Progenitor cell of endocrine pancreas (in vitro differentiated cells): ENCODE measurements around the gene F2RL1. TPM values are rescaled to one million over a fixed set of nuclear protein-coding genes. Genes with fewer than 3 reads are reported as not detected.

ENCODE experiments used
- DNase-seq: peaks from one replicate; pipeline ENCODE4 v3.0.0; 2021; ENCODE audit warnings: low spot score; ENCODE audit not compliant: unreplicated experiment
- H3K27ac Mint-ChIP-seq: 2 replicates; pipeline ENCODE4 v1.8.0; 2021; ENCODE audit warnings: mild to moderate bottlenecking, moderate library complexity, mixed read lengths
- H3K27me3 Mint-ChIP-seq: 2 replicates; pipeline ENCODE4 v1.8.0; 2021; ENCODE audit warnings: mixed read lengths
- H3K36me3 Mint-ChIP-seq: 2 replicates; pipeline ENCODE4 v1.8.0; 2022; ENCODE audit warnings: mixed read lengths; ENCODE audit not compliant: insufficient read depth
- H3K4me1 Mint-ChIP-seq: 2 replicates; pipeline ENCODE4 v1.8.0; 2021; ENCODE audit warnings: low read depth, mixed read lengths
- H3K4me3 Mint-ChIP-seq: 2 replicates; pipeline ENCODE4 v1.8.0; 2021; ENCODE audit warnings: low read depth, mild to moderate bottlenecking, moderate library complexity, mixed read lengths
- H3K9me3 Mint-ChIP-seq: 2 replicates; pipeline ENCODE4 v1.8.0; 2021; ENCODE audit warnings: low read depth, mixed read lengths
- total RNA-seq: library from RNA; stranded (reverse); gene quantifications from 2 replicates; pipeline ENCODE4 v1.2.1, GENCODE V29; 2021
- TF ChIP-seq, protein P1 (sequence below): fragments of 200-600 bp; sonication (generic); IDR thresholded peaks from one replicate; pipeline ENCODE4 v1.5.0; 2021; ENCODE audit warnings: antibody characterized with exemption, mild to moderate bottlenecking; ENCODE audit not compliant: unreplicated experiment

Gene F2RL1
- total RNA-seq, 1 donor from 2014 or later, result 6.5 TPM

DNA sequence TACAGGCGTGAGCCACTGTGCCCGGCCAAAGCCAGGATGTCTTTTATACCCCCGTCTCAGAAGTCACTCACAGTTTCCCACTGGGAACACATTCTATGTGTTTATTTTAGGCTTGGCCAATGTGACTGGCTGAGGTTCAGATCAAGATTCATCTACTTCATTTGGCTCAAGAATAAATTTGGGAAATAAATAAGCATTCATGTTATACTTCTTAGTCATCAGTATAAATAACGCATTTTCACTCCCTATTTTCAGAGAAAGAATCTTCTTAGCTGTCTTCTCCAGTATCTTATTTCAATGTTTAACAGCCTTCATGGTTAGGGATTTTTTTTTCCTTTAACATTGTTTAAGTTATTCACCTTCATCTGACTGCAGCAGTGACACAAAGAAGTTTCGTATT is 42.8 kb downstream of the F2RL1 start:
- TF ChIP-seq, protein P1, sequence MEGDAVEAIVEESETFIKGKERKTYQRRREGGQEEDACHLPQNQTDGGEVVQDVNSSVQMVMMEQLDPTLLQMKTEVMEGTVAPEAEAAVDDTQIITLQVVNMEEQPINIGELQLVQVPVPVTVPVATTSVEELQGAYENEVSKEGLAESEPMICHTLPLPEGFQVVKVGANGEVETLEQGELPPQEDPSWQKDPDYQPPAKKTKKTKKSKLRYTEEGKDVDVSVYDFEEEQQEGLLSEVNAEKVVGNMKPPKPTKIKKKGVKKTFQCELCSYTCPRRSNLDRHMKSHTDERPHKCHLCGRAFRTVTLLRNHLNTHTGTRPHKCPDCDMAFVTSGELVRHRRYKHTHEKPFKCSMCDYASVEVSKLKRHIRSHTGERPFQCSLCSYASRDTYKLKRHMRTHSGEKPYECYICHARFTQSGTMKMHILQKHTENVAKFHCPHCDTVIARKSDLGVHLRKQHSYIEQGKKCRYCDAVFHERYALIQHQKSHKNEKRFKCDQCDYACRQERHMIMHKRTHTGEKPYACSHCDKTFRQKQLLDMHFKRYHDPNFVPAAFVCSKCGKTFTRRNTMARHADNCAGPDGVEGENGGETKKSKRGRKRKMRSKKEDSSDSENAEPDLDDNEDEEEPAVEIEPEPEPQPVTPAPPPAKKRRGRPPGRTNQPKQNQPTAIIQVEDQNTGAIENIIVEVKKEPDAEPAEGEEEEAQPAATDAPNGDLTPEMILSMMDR, result no peak
- Mint-ChIP-seq H3K27ac (no peak overlapping the region), H3K4me1 (peaks cover 6% of the 10 kb centered on the region), H3K36me3 (no peaks in the 10 kb centered on the region), H3K27me3 (no peaks in the 10 kb centered on the region), H3K4me3 (no peak overlapping the region), H3K9me3 (no peaks in the 10 kb centered on the region)
- DNase-seq, result no peak

DNA sequence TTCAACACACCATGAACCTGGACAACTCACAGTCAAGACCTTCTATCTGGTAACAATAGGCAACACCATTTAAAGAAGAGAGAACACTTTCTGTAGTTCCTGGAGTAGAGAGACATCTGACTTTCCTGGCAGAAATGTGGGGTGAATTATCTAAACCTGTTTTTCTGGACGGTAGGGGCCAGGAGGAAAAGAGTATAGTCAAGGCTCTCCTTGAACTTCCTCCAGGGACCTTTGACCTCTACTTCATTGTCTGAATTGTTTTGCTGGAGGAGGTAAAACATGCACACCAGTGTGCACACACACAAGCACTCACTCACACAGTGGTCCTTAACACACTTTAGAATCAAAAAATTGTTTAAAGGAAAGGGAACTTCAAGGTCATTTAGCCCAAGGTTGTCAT is 44.2 kb downstream of the F2RL1 start:
- peak overlapping the region; percentile 9 for H3K27ac Mint-ChIP-seq
- H3K4me3 Mint-ChIP-seq, result no peak overlapping the region
- no peak for DNase-seq
- H3K4me1 Mint-ChIP-seq, result peaks cover 6% of the 10 kb centered on the region
- no peaks in the 10 kb centered on the region for H3K27me3 Mint-ChIP-seq
- H3K9me3 Mint-ChIP-seq, result no peaks in the 10 kb centered on the region
- TF ChIP-seq, protein P1, result no peak
- H3K36me3 Mint-ChIP-seq, result no peaks in the 10 kb centered on the region

DNA sequence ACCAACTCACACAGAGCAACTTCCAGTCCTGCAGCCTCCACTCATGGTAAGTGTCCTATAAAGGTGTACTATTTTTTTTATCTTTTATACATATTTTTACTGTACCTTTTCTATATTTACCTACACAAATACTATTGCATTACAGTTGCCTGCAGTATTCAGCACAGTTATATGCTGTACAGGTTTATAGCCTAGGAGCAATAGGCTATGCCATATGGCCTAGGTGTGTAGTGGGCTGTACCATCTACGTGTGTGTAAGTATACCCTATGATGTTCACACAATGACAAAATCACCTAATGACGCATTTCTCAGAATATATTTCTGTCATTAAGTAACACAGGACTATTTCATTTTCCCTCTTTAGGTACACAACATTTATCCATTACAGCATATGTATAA is 47.7 kb downstream of the F2RL1 start:
- peaks cover 7% of the 10 kb centered on the region for H3K4me1 Mint-ChIP-seq
- no peaks in the 10 kb centered on the region for H3K36me3 Mint-ChIP-seq
- H3K27me3 Mint-ChIP-seq, result no peaks in the 10 kb centered on the region
- DNase-seq, result no peak
- H3K9me3 Mint-ChIP-seq, result no peaks in the 10 kb centered on the region
- TF ChIP-seq, protein P1, result no peak
- H3K27ac Mint-ChIP-seq, result no peak overlapping the region
- no peak overlapping the region for H3K4me3 Mint-ChIP-seq

DNA sequence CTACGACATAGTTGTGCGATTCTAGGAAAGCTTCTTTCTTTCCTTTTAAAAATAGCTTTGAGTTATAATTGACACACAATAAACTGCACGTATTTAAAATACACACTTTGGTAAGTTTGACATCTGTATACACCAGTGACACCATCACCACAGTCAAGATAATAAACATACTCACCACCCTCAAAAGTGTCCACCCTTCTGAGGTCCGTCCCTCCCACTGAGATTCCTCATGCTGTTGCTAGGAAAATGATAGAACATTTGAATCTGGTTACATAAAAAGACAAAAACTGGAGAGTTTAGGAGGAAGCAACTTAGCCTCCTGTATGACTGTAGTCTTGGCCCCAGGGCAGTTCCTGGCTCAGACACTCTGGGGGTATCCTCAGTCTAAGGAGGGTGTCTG is 48.2 kb downstream of the F2RL1 start:
- H3K27me3 Mint-ChIP-seq, result no peaks in the 10 kb centered on the region
- peaks cover 6% of the 10 kb centered on the region for H3K4me1 Mint-ChIP-seq
- H3K27ac Mint-ChIP-seq, result no peak overlapping the region
- TF ChIP-seq, protein P1, result no peak
- no peak overlapping the region for H3K4me3 Mint-ChIP-seq
- H3K36me3 Mint-ChIP-seq, result no peaks in the 10 kb centered on the region
- DNase-seq, result no peak
- no peaks in the 10 kb centered on the region for H3K9me3 Mint-ChIP-seq

DNA sequence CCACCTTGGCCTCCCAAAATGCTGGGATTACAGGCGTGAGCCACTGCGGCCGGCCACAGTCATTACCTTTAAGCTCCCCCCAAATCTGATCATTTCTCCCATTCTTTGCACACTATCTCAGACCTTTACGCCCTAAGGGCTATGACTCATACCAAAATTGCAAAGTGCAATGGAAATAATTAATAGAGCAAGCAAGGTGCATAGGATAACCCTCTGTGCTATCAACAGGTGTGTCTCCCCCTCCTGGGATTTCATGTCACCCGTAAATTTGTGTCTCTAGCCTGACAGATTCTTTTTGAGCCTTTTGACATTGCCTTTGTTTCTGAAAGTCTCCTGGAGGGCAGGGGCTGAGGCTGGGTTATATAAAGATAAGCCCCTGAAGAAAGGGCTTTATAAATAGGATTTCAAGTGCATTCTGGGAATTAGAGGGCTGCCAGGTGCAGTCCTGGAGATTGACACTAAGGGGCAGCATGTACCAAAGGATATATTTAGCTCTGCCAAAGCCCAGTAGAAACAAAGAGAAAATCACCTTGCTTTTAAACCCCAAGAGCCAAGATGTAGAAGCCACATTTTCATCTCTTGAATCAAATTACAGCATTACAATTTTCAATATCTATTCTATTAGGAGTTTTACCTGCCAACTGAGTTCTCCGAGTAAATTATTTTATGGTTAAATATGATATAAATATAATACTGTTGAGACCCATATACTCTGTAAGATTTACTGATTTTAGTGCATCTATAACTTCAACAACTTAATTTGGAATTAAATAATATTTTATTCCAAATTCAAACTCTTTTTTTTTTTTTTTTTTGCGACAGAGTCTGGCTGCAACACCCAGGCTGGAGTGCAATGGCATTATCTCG is 49.2 kb downstream of the F2RL1 start:
- Mint-ChIP-seq H3K27ac (peak overlapping the region; percentile 31), H3K9me3 (no peaks in the 10 kb centered on the region), H3K27me3 (no peaks in the 10 kb centered on the region), H3K4me3 (no peak overlapping the region), H3K36me3 (no peaks in the 10 kb centered on the region), H3K4me1 (peaks cover 2% of the 10 kb centered on the region)
- TF ChIP-seq, protein P1, result peak; percentile 93
- DNase-seq, result peak; percentile 59
